GM19238 (cell line): Measurements from ENCODE around the gene HIVEP1.

ENCODE experiments used
- DNase-seq: peaks from one replicate; pipeline ENCODE4 v3.0.0; 2011; ENCODE audit warnings: low spot score; ENCODE audit not compliant: insufficient read length

The HIVEP1 gene

GRCh38 chr6:11992086-11992485 lies 20.0 kb upstream of the HIVEP1 start:
- no peak for DNase-seq

DNA sequence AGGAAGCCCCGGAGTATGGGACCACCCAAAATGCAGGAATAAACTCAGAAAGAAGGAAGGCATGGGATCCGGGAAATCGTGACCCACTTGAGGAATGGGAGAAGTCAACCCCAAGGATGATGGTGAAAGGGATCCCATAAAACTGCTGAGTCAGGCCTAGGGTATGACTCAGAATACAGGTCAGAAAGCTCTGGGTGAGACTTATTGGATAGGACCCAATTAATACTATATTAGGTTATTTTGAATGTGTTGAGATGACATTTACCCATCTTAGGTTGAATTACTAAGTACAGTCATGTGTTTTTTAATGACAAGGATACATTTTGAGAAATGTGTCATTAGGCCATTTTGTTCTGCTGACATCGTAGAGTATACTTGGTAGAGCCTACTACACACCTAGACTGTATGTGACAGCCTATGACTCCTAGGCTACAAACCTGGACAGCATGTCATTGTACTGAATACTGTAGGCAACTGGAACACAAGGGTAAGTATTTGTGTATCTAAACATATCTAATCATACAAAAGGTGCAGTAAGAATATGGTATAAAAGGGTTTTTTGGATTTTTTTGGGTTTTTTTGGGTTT lies 17.1 kb upstream of the HIVEP1 start:
- DNase-seq, result no peak

GRCh38 chr6:11996751-11997150 lies 15.4 kb upstream of the HIVEP1 start:
- no peak for DNase-seq

- DNase-seq, result no peak
Measured at GRCh38 chr6:11999246-11999645, 12.9 kb upstream of the HIVEP1 start.

- no peak for DNase-seq
Measured at GRCh38 chr6:12000174-12000573, 11.9 kb upstream of the HIVEP1 start.

GRCh38 chr6:12001004-12001705 lies 11.0 kb upstream of the HIVEP1 start:
- no peak for DNase-seq

GRCh38 chr6:12001706-12002435 lies 10.2 kb upstream of the HIVEP1 start:
- no peak for DNase-seq

- no peak for DNase-seq
Measured at GRCh38 chr6:12007473-12007872, 4.6 kb upstream of the HIVEP1 start.

GRCh38 chr6:12007887-12008286 lies 4.2 kb upstream of the HIVEP1 start:
- no peak for DNase-seq

DNA sequence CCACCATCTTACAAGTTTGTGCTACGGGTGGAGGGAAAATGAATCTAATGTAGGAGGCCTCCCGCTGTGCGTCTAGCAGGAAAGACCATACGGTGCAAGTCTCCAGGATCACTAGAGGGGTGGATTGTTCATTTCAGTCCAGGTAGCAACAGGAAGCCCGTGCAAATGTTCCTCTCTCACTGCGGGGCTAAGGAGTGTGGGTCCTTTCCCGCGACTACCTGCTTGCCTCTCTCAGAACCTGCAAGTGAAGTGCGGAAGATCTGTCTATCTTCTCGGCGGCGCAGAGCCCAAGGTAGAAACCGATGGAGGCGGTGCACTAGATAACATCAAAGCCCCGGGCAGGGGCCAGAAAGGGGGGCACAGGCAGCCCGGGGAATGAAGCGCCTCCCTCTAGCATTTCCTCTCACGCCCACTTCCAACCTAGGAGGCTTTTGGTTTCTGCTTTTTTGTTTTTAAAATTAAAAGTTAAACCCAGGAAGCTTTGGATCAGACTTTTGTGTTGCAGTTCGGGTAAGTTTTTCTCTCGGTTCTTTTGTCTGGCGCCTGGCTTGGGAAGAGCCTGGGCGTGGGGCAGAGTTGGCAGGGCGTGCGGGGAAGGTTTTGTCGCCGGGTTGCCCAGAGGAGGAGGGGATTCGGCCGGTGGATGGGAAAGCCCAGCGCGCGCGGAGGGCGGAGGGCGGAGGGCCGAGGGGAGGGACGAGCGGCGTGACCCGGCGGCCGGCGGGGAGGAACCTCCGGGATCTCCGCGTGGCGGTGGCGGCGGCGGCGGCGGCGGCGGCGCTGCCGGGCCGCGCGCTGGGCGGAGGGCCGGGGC lies 3.5 kb upstream of the HIVEP1 start:
- peak; percentile 67 for DNase-seq

DNA sequence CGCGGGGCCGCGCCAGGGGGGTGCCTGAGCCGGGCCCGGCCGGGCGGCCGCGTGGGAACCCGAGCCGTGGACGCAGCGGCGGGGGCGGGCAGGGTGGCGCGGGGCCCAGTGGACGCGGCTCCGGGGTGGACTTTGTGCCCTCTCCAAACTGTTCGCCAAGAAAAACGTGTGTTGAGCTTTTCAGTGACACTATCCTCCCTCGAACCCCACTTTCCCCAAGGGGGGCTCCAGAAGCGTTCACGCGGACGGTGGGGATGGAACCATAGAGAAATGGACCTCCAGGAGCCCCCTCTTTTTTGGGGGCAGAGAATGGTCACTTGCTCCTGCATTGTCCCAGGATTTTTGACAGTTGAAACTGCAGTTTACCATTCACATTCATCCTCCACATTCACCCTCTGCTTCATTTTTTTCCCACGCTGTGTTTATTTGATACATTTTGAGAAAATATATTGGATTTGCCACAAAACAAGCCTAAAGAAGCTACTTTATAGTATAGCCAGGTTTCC lies 2.9 kb upstream of the HIVEP1 start:
- no peak for DNase-seq

DNA sequence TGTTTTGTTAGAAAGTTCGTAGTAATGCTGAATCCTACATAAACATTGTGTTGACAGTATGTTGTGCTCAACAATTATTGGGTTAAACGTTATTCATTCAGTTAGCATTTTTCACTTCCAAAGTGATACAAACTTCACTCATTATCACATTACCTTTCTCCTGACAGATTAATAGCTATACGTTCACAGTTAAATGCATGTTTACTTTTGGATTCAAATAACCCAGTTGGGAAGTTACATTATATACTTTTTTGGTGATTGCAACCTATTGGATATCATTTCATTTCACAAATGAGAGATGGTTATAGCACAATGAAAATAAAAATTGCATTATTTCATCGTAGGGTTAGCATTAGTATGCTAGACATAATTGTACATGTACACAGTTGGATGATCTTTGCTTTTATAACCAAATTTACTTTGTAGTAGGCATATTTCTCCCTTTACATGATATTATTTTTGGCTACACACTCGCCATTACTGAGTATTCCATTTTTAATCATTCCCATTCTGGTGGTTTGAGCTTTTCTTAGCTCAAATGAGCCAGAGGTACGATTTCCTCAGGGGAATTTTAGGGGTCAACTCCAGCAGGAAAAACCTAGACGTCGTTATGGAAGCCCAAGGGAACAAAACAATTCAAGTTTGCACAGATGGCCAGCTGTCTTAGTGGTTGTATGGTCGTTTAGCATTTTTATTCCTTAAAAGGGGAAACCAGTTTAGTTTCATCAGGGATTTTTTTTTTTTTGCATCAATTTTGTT lies 2.1 kb upstream of the HIVEP1 start:
- no peak for DNase-seq

GRCh38 chr6:12010635-12011275 lies 1.4 kb upstream of the HIVEP1 start:
- peak; percentile 27 for DNase-seq

- peak; percentile 89 for DNase-seq
Measured at GRCh38 chr6:12011276-12012037, 655 bp upstream of the HIVEP1 start.

DNA sequence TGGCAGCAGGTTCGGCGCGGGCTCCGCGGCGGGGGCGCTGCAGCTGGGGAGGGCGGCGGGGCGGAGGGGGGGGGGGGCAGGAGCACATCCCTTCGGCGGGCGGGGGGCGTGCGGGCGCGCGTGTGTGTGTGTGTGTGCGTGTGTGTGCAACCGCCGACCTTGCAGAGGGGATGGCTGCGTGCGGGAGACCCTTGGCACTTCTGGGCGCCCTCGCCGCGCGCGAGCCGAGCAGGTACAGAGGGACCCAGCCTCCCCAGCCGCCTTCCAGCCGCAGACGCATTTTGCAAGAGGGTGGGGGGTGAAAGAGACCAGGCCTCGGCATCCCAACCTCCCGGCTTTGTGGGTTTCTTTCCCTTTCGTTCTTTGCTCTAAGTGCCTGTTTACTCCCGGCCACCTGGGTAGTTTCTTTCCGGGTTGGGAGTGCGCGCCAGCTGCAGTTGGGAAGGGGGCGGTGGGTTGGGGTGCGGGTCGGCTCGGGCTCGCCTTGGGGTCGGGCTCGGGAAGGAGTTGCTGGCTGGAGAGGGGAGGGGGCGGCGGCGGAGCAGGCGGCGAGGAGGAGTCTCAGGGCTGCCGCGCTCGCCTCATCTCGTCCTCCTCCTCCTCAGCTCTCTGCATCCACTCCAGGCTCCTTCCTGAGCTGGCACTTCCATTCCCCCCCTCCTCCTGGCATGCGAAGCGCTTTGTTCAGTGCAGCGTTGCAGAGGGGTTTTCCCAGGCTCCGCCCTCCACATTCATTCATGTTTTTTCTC lies 620 bp downstream of the HIVEP1 start:
- DNase-seq, result peak; percentile 19

GRCh38 chr6:12013307-12013719 lies 1.2 kb downstream of the HIVEP1 start:
- DNase-seq, result no peak

DNA sequence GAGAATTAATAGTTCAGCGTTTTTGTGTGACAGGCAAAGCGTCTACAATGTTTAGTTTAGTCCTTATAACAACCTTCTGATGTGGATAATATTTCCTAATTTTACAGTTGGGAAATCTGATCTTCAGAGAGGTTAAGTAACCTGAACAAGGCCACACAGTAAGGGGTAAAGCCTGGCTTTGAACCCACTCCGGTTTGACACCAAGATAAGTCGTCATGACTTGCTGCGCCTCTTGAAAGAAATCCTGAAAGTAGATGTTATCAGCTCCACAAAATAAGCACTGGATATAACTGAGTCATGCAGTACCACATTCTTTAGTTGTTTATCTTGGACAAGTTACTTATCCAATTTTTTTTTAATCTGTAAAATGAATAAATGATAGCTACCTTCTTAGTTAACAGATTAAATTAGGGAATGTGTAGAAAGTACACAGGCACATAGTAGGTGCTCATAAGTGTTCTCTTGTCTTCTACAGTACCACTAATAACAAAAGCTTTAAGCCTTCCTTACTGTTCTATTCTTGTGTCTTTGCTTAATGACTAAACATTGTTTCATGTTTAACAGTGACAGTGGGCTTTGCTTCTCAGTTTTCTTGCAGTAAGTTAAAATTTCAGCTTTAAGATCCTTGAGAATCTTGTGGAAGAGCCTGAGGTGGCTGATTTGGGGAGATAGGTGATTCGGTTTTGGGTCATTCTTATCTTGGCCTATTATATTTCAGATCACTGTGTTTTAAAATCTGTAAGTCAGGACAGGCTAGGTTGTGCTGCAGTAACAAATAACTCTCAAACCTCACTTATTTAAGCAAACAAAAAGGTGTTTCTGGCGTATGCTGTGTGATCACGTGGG lies 2.1 kb downstream of the HIVEP1 start:
- no peak for DNase-seq

GRCh38 chr6:12014873-12015149 lies 2.7 kb downstream of the HIVEP1 start:
- no peak for DNase-seq
